Measurements from ENCODE around the gene RPS6KA1. TPM values are rescaled to one million over a fixed set of nuclear protein-coding genes. Genes with fewer than 3 reads are reported as not detected.

Gene RPS6KA1
- total and polyA plus RNA-seq, 10 of the 15 experiments (the other 5 are each of a cell fraction or from before 2014, with no cell fraction given) = 5.0 to 136 (median 91.5) TPM

DNA sequence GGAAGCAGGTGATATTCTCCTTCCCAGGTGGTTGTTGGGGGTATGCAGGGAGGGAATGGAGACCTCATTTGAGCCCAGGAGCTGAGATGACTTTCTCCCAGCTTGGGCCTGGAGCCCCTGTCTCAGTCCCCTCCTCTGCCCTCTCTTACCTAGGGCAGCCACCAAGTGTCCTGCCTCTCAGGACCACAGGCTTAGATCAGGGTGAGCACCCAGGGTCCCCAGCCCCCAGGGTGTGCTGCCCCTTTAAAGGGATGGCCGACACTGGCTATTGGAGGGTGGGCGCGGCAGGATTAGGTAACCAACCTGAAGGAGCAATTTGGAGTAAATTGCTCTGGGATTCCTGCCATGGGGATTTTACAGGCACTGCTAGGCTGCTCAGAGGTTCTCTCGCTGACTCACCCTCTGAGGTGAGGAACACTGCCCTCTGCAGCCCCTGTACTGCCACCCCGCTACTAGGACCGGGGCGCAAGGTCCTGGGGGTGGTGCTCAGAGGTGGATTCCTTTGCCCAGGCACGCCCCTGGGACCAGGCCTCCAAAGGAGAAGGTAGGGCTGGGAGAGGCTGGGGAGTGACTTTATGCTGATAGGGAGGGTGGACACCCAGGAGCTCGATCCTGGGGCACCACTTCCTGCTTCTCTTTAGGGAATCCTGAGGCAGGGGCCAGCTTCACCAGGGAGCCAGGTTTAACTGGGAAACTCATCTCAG lies 1.5 kb downstream of the RPS6KA1 start (continued):
- TF ChIP-seq, protein P1, sequence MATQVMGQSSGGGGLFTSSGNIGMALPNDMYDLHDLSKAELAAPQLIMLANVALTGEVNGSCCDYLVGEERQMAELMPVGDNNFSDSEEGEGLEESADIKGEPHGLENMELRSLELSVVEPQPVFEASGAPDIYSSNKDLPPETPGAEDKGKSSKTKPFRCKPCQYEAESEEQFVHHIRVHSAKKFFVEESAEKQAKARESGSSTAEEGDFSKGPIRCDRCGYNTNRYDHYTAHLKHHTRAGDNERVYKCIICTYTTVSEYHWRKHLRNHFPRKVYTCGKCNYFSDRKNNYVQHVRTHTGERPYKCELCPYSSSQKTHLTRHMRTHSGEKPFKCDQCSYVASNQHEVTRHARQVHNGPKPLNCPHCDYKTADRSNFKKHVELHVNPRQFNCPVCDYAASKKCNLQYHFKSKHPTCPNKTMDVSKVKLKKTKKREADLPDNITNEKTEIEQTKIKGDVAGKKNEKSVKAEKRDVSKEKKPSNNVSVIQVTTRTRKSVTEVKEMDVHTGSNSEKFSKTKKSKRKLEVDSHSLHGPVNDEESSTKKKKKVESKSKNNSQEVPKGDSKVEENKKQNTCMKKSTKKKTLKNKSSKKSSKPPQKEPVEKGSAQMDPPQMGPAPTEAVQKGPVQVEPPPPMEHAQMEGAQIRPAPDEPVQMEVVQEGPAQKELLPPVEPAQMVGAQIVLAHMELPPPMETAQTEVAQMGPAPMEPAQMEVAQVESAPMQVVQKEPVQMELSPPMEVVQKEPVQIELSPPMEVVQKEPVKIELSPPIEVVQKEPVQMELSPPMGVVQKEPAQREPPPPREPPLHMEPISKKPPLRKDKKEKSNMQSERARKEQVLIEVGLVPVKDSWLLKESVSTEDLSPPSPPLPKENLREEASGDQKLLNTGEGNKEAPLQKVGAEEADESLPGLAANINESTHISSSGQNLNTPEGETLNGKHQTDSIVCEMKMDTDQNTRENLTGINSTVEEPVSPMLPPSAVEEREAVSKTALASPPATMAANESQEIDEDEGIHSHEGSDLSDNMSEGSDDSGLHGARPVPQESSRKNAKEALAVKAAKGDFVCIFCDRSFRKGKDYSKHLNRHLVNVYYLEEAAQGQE (IDR thresholded peaks at IDR 0.05; ENCODE audit: low read depth, low read length) = no peak
- TF ChIP-seq, protein P2, sequence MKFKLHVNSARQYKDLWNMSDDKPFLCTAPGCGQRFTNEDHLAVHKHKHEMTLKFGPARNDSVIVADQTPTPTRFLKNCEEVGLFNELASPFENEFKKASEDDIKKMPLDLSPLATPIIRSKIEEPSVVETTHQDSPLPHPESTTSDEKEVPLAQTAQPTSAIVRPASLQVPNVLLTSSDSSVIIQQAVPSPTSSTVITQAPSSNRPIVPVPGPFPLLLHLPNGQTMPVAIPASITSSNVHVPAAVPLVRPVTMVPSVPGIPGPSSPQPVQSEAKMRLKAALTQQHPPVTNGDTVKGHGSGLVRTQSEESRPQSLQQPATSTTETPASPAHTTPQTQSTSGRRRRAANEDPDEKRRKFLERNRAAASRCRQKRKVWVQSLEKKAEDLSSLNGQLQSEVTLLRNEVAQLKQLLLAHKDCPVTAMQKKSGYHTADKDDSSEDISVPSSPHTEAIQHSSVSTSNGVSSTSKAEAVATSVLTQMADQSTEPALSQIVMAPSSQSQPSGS (IDR thresholded peaks at IDR 0.05; ENCODE audit: low read length) = no peak
- TF ChIP-seq BCL11A (IDR thresholded peaks at IDR 0.05; ENCODE audit: low read depth, low read length) = no peak

DNA sequence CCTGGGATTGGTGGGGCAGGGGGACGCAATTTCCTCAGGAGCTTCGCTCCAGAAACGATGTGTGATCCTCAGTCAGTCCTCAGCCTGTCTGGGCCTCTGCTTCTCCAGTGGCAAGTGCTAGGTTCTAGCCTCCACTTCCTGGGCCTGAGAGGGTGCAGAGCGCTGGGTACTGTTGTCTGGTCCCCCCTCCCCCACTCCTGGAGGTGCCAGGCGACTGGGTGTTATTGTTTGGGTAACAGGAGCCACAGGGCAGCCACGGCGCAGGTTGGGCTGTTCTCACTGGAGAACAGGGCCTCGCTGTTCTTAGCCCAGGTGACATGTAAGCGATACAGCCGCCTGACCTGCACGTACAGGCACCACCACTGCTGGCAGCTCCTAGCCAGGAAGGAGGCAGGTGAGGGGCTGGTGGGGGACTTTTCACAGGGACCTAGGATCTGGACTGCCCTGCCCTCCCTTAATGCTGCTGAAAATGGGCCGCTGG lies 2.1 kb downstream of the RPS6KA1 start:
- H3K4me1 ChIP-seq (ENCODE audit: control insufficient read depth, insufficient read depth, low read length) = peaks cover 22% of the 10 kb centered on the region

More for the DNA sequence above, 2.1 kb downstream of the RPS6KA1 start:
- H3K4me2 ChIP-seq (ENCODE audit: control insufficient read depth, insufficient read depth) = peak overlapping the region; percentile 82
- peaks cover 22% of the 10 kb centered on the region for H3K79me2 ChIP-seq (ENCODE audit: control insufficient read depth, insufficient read depth, low read length)
- BruUV-seq (replicated peaks) = no TSS peak
- in situ Hi-C loops (cut with MboI) (no loop called here), intact Hi-C loops (cut with micrococcal nuclease; ENCODE audit: unreplicated experiment) (no loop called here)
- no peak overlapping the region for H2AFZ ChIP-seq (ENCODE audit: control insufficient read depth, low read depth, low read length)
- ATAC-seq (no peak), FAIRE-seq (no peak), DNase-seq (ENCODE audit: low read depth, low spot score) (no peak)
- peak overlapping the region; percentile 81 for H3K9ac ChIP-seq (ENCODE audit: control insufficient read depth, insufficient read depth, low read length)
- no peaks in the 10 kb centered on the region for H3K27me3 ChIP-seq (replicated peaks in 1 of 2; ENCODE audit: control insufficient read depth in 2 of 2, insufficient read depth in 2 of 2, low read length in 1 of 2)
- TF ChIP-seq, protein P3, sequence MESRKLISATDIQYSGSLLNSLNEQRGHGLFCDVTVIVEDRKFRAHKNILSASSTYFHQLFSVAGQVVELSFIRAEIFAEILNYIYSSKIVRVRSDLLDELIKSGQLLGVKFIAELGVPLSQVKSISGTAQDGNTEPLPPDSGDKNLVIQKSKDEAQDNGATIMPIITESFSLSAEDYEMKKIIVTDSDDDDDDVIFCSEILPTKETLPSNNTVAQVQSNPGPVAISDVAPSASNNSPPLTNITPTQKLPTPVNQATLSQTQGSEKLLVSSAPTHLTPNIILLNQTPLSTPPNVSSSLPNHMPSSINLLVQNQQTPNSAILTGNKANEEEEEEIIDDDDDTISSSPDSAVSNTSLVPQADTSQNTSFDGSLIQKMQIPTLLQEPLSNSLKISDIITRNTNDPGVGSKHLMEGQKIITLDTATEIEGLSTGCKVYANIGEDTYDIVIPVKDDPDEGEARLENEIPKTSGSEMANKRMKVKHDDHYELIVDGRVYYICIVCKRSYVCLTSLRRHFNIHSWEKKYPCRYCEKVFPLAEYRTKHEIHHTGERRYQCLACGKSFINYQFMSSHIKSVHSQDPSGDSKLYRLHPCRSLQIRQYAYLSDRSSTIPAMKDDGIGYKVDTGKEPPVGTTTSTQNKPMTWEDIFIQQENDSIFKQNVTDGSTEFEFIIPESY (IDR thresholded peaks at IDR 0.05) = no peak
- TF ChIP-seq, protein P4, sequence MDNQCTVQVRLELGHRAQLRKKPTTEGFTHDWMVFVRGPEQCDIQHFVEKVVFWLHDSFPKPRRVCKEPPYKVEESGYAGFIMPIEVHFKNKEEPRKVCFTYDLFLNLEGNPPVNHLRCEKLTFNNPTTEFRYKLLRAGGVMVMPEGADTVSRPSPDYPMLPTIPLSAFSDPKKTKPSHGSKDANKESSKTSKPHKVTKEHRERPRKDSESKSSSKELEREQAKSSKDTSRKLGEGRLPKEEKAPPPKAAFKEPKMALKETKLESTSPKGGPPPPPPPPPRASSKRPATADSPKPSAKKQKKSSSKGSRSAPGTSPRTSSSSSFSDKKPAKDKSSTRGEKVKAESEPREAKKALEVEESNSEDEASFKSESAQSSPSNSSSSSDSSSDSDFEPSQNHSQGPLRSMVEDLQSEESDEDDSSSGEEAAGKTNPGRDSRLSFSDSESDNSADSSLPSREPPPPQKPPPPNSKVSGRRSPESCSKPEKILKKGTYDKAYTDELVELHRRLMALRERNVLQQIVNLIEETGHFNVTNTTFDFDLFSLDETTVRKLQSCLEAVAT (IDR thresholded peaks at IDR 0.05) = peak; percentile 24; the same call in 1 of the 2 replicates
- RAD21 ChIA-PET (ENCODE audit: unreplicated experiment) = interaction anchor here (2.2 to 5.6 kb wide), 2 partner anchors 9 to 31 kb away, joined by 15 to 43 read pairs; no protein-coding TSS in a partner anchor
- H3K4me3 ChIP-seq = peak overlapping the region; percentile 83
- POLR2A ChIA-PET = interaction anchor here (2.7 to 3.0 kb wide), 2 partner anchors 11 to 31 kb away, joined by 10 to 22 read pairs; no protein-coding TSS in a partner anchor
- 96% methylated on average over 12 of the region's 12 CpGs for WGBS (ENCODE audit: insufficient coverage, insufficient replicate concordance, low lambda C conversion rate, missing lambda C conversion rate)
- SMC1A ChIA-PET (ENCODE audit: uncharacterized antibody, unreplicated experiment) = interaction anchor here (1.4 to 2.0 kb wide), 4 partner anchors 9 to 51 kb away, joined by 5 to 8 read pairs (median 6); no protein-coding TSS in a partner anchor
- no peaks in the 10 kb centered on the region for H4K20me1 ChIP-seq (ENCODE audit: control insufficient read depth, insufficient read depth)
- CTCF ChIA-PET = interaction anchor here (1.1 to 7.1 kb wide), 5 partner anchors 8 to 252 kb away, joined by 3 to 90 read pairs (median 10); no protein-coding TSS in a partner anchor
- H3K9me3 ChIP-seq (replicated peaks; ENCODE audit: control insufficient read depth, insufficient read depth, low read length) = no peaks in the 10 kb centered on the region
- H3K36me3 ChIP-seq (ENCODE audit: control insufficient read depth in 2 of 2, insufficient read depth in 2 of 2, low read length in 1 of 2) = peaks cover 0 to 1% of the 10 kb centered on the region in 2 experiments; a peak in 1 of 4 replicates
- H3K27ac ChIP-seq (ENCODE audit: control insufficient read depth, insufficient read depth) = peak overlapping the region; percentile 39
